ENCODE results near the gene PLEKHG5. TPM values are rescaled to one million over a fixed set of nuclear protein-coding genes. Genes with fewer than 3 reads are reported as not detected.
A peak's percentile ranks its signal among the peaks of the same experiment; 100 is the strongest.

Gene PLEKHG5
- total and polyA plus RNA-seq, 10 of the 15 experiments (the other 5 are each of a cell fraction or from before 2014, with no cell fraction given) = 0.04 to 1.1 (median 0.18) TPM; not detected in 1

DNA sequence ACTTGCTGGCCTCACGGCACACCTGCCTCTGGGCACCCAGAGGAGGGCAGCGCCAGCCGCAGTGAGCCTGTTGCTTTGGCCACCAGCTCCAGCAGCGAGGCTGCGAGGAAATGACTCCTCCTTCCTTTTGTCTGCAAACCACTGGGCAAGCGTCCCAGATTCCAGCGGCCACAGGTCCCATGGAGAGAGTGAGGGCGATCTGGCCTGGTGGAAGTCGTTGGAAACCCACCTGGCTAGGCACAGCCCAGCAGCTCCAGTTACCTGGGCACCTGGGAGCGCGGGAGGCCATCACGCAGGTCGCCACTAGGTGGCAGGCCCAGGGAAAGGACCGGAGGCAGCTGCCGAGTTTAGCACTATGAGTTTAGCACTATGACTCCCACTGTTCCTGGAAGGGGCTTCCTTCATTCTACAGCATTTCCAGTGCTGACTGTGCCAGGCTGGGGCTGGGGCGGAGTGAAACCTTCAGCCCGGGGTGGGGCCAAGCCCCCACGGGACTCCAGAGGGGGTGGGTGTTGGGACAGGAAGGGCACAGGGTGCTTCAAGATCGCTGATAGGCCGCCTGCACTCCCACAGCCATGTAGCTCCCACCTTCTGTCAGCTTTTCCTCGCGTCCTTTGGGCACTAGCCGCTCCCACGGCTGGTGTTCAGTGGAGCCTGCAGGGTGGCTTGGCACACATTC is 68.0 kb downstream of the PLEKHG5 start (continued):
- TF ChIP-seq, protein P1, sequence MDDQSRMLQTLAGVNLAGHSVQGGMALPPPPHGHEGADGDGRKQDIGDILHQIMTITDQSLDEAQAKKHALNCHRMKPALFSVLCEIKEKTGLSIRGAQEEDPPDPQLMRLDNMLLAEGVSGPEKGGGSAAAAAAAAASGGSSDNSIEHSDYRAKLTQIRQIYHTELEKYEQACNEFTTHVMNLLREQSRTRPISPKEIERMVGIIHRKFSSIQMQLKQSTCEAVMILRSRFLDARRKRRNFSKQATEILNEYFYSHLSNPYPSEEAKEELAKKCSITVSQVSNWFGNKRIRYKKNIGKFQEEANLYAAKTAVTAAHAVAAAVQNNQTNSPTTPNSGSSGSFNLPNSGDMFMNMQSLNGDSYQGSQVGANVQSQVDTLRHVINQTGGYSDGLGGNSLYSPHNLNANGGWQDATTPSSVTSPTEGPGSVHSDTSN (IDR thresholded peaks at IDR 0.05; ENCODE audit: insufficient replicate concordance, low read depth, low read length) = no peak
- TF ChIP-seq ZNF207 (IDR thresholded peaks at IDR 0.05; ENCODE audit: borderline replicate concordance) (no peak), YY1 (IDR thresholded peaks at IDR 0.05; ENCODE audit: low read depth, low read length) (0 out of 2 replicates have a peak, but pooled peaks have one; percentile 14), JUNB (IDR thresholded peaks at IDR 0.05) (no peak), RUNX3 (IDR thresholded peaks at IDR 0.05; ENCODE audit: low read length) (no peak), MXI1 (IDR thresholded peaks at IDR 0.05; ENCODE audit: low read depth, low read length) (no peak), SUPT20H (IDR thresholded peaks at IDR 0.05; ENCODE audit: borderline replicate concordance, control insufficient read depth, low read depth, low read length) (no peak), TCF12 (IDR thresholded peaks at IDR 0.05; ENCODE audit: low read depth, low read length) (0 out of 2 replicates have a peak, but pooled peaks have one; percentile 18), TBL1XR1 (IDR thresholded peaks at IDR 0.05; ENCODE audit: low read depth, low read length) (no peak), SMC3 (IDR thresholded peaks at IDR 0.05; ENCODE audit: borderline replicate concordance, low read length) (peak; percentile 44; the same call in 1 of the 2 replicates), BMI1 (IDR thresholded peaks at IDR 0.05; ENCODE audit: borderline replicate concordance) (no peak), SREBF1 (IDR thresholded peaks at IDR 0.05; ENCODE audit: low read length) (no peak), POU2F2 (IDR thresholded peaks at IDR 0.05; ENCODE audit: borderline replicate concordance, low read depth, low read length) (no peak), POLR2A (IDR thresholded peaks at IDR 0.05; ENCODE audit: low read depth, low read length) (no peak), CHD4 (IDR thresholded peaks at IDR 0.05) (no peak), MEF2A (IDR thresholded peaks at IDR 0.05; ENCODE audit: insufficient read depth, low read depth, low read length) (no peak)
- TF ChIP-seq, protein P2, sequence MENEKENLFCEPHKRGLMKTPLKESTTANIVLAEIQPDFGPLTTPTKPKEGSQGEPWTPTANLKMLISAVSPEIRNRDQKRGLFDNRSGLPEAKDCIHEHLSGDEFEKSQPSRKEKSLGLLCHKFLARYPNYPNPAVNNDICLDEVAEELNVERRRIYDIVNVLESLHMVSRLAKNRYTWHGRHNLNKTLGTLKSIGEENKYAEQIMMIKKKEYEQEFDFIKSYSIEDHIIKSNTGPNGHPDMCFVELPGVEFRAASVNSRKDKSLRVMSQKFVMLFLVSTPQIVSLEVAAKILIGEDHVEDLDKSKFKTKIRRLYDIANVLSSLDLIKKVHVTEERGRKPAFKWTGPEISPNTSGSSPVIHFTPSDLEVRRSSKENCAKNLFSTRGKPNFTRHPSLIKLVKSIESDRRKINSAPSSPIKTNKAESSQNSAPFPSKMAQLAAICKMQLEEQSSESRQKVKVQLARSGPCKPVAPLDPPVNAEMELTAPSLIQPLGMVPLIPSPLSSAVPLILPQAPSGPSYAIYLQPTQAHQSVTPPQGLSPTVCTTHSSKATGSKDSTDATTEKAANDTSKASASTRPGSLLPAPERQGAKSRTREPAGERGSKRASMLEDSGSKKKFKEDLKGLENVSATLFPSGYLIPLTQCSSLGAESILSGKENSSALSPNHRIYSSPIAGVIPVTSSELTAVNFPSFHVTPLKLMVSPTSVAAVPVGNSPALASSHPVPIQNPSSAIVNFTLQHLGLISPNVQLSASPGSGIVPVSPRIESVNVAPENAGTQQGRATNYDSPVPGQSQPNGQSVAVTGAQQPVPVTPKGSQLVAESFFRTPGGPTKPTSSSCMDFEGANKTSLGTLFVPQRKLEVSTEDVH (IDR thresholded peaks at IDR 0.05; ENCODE audit: low read depth, partially characterized antibody) = no peak

Data from GM12878 (cell line).